Left forelimb (tissue), 1 donor: ENCODE results near the gene EIF4G2.

Experiments
- DNase-seq: peaks from one replicate; pipeline ENCODE4 v3.0.0-alpha.2; 2018; ENCODE audit warnings: low spot score

Gene EIF4G2

DNA sequence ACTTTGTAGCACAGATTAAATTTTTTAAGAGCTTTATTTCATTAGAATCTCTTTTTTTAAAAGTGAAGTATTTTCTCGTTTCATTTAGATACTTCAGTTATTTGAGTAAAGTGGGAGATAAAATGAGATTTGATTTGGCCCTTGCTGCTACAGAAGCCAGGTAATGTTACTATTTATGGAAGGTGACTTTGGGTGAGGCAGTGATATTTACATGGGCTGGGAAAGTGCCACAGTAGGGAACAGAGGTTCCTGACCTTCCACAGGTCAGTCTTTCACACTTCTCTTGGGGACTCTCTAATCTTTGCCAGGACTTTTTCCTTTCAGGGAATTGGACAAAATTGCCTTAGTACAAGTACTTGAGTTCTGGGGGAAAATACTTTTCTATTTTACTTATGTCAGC is 37.3 kb downstream of the EIF4G2 start:
- no peak for DNase-seq

DNA sequence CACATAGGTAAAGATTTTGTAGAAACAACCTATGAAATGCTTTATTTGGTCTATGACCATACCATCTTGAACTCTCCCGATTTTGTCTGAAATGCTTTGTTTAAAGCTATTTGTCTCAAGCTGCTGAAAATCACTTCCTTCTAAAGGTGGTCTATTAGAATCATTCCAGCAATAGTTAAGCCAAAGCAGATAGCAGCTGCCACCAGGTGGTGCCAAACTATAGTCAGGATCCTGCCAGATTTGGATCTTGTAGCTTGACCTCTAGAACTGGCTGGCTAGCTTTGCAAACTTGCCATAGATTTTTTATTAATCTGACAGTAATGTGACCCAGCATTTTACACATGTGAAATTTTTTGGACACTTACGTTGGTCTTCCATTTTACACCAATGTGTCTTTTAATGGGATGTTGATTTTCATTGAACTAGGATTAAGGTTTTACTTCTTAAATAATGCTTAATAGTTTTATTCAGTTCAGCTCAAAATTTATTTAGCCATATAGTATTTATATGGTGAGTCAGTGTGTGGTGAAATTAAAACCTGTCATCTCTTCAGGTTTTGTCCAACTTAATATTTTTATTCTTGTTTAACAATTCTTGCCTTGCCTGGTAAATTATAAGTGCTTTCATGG is 38.0 kb downstream of the EIF4G2 start:
- no peak for DNase-seq

DNA sequence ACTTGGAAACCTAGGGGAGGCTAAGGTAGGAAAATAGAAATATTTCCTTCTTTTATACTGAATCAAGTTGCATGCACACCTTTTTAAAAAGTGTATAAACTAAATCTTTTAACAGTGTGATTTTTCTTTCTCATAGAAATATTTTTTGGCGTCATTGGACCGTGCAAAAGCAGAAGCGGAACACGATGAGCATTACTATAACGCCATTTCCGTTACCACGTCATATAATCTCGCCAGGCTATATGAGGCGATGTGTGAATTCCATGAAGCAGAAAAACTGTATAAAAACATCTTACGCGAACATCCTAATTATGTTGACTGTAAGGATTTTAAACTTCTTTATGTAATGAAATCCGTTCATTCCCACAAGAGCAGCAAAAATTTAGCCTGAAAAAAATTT is 44.3 kb downstream of the EIF4G2 start:
- DNase-seq = no peak

DNA sequence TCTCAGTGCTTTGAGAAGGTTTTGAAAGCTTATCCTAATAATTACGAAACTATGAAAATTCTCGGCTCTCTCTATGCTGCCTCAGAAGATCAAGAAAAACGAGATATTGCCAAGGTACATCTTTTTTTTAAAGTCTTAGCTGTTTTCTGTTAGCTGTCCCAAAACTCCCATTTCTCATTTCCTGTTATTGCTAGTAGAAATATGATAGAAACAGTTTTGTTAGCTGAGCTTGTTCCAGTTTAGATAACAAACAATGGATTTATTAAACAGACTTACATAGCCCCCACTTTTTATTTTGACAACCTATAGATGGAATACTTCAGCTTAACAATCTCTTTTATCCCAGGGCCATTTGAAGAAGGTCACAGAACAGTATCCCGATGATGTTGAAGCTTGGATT is 45.0 kb downstream of the EIF4G2 start:
- no peak for DNase-seq

DNA sequence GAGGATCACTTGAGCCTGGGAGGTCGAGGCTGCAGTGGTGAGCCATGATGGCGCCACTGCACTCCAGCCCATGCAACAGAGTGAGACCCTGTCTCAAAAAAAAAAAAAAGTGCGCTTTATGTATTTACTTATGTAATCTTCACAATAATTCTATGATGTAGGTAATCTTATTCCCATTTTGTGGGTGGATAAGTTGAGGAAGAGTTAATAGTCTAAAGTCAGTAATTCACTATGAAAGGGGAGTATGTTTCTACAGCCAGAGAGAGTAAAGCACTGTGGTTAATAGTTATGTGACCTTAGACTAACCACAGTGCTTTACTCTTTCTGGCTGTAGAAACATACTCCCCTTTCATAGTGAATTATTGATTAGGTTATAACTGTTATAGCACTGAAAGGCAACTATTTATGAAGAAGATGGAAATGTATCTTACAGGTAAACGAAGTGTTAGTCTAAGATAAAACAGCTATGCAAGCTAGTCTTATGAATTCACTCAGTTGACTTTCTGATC is 45.8 kb downstream of the EIF4G2 start:
- DNase-seq = no peak

DNA sequence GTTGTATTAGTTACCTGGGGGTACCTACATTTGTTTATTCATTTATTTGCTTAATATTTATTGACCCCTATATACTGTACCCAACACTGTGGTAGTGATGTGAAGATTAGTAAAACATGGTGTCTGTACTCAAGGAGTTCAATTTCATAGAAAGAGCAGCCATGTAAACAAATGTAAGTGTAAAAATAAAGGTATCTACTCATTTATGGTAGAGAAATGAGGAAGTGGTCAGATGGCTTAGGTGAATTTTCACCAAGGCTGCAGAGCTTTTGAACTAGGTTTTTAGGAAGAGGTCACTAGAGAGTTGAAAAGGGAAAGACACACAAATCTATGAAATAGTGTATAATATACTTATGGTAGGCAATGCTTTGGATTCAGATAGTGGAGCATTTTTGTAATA is 46.5 kb downstream of the EIF4G2 start:
- no peak for DNase-seq

DNA sequence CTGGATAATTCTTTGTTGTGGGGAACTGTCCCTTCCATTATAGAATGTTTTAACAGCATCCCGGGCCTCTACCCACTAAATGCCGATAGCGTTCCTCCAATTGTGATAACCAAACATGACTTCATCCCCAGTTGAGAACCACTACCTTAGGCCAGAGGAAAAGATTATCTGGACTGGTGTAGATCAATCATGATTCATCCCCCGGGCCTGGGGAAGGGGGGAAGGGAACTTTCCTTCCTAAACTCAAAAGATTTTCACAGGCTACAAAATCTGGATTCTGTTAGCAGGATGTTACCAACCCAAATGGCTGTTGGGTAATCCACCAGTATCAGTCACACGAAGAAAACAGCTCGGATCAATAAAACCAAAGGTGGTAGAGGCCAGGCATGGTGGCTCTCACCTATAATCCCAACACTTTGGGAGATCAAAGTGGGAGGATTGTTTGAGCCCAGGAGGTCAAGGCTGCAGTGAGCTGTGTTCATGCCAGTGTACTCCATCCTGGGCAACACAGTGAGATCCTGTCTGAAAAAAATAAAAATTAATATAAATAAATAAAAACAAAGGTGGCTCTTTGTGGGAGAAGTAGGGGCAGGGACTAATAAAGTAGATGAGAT is 47.5 kb downstream of the EIF4G2 start:
- DNase-seq = no peak

DNA sequence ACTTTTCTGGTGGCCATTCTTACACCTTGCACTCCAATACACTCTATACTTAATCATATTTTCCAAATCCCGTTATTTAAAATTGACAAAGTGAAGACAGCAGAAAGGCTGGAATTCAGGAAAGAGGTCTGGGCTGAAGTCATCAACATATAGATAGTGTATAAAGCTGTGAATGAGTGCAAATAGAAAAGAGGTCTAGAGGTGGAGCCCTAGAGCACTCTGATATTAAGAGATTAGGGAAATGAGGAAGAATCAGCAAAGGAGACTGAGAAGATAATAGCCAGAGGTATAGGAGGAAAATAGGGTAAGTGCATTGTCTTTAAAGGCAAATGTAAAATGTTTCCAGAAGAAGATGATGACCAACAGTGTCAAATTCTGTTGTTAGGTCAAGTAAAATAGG is 49.8 kb downstream of the EIF4G2 start:
- DNase-seq = no peak

DNA sequence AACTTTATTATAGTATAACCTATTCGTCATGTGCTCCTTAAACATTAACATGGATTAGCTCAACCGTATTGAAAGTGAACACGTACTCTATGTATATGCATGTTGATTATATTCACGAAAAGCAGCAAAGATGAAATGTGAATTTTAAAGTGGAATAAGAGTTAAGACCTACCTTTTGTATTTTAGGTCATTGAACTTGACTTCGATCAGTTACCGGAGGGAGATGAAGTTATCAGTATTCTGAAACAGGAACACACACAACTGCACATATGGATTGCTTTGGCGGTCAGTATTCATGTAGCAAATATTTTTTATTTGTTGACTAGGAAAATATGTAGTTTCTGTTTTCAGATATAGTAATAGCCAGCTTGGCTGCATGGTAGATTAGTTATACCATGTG is 56.2 kb downstream of the EIF4G2 start:
- DNase-seq = no peak

DNA sequence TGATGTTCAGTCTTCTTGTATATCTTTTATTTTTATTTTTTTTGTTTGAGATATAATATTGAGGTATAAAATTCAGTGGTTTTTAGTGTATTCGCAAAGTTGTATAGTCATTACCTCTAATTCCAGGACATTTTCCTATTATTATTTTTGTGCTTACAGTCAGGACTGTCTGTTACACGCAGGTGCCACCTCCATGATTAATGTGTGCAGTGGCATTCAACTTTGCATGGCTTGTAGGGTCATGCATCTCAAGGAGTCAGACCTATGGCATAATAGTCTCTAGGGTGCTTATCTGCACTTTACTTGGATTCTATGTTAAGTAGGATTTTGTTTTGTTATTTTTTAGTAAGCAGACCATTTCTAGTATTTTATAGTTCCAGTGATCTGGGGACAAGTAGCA is 56.7 kb downstream of the EIF4G2 start:
- no peak for DNase-seq

DNA sequence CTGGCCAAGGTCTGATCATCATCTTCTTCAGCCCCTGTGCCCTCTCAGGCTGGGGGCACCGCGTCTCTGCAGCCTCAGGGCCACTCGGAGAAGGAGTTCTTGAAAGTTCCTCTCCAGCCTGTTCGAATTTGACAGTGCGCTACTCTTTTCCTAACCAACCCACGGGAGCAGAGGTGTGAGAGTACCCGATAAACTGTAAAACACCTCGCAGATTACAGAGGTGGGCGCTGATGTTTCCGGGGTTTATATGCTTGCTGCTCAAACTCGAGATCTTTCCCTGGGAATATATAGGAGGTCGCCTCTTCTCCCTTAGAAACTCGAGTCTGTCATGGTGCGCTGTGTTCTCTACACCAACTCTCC is 57.2 kb downstream of the EIF4G2 start:
- DNase-seq = no peak

DNA sequence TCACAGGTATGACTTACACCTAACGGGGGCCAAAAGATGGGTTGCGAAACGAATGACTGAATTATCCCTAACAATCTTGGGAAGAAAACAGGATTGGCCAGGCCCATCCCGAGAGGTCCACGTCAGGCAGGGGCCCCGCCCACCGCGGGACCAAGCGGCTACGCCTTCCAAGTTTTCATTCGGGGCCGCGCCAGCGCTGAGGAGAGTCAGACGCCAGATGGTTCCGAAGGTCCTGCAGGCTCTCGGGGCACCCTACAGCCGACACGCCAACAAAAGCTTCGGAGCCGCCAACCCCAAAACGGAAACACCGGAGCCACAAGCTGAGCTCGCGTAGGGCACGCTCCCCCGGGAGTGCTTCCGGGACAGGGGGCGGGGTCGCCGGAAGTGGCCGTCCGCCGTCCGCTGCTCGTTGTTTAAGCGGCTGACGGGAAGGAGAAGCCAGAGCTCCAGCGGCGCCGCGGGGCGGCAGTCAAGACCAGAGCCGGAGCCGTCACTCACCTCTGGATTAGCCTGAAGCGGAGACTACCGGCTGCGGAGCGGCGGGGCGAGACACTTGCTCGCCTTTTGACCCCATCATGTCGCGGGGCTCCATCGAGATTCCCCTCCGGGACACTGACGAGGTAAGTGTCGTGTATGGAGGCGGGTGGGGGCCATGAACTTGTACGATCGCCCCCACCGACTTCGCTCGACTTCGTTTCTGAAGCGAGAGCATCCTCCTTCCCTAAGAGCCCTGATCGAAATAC is 57.7 kb downstream of the EIF4G2 start, which contains the start of gene CTR9:
TSS of gene CTR9 (plus strand) at position 409 of the 743 bp plus-strand sequence. CDS start at position 576, 167 bp downstream.
- DNase-seq = peak; percentile 97

DNA sequence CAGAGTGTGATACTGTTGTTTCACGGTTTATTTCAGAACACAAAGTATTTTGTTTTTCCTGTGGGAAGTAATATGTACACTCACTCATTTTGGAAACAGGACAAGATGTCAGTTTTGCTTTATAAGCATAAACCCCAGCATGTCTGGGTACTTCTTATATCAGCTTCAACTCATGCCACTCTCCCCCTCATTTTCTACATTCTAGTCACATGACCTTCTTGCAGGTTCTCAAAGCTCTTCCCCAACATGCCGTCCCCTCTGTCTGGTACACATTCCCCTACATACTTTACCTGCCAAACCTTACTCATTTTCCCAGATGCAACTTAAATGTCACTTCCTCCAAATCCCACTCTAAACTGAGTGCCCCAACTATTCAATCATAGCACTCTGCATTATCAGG is 59.2 kb downstream of the EIF4G2 start:
- DNase-seq = no peak

DNA sequence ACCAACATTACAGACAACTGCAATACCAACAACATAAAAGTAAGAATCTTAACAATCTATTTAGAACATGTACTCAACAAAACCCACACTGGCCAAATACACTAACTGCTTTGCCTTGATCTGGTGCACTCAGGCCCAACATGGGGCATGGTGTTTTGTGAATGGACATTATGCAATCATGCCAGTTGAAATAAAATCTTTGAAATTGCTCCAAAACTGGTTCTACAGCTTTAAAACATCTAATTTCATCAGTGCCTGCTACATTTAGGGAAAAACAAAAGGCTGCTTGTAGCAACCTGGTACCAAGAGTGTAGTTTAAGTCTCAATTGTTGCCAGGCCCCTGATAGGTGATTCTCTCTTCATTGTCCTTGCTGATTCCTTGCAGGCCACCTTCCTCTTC is 61.0 kb downstream of the EIF4G2 start:
- no peak for DNase-seq
